GM21619 (cell line): Measurements from ENCODE around the gene CFAP299.
"Not testable (repeated sequence)": the region's sequence is repeated elsewhere in the genome, so short reads cannot be mapped to it uniquely, and the experiment has no call there.

Experiments used
- ATAC-seq: cut with Tn5 transposase; IDR thresholded peaks from one replicate; pipeline ENCODE4 v1.9.1; 2021; ENCODE audit not compliant: unreplicated experiment

CFAP299 gene

DNA sequence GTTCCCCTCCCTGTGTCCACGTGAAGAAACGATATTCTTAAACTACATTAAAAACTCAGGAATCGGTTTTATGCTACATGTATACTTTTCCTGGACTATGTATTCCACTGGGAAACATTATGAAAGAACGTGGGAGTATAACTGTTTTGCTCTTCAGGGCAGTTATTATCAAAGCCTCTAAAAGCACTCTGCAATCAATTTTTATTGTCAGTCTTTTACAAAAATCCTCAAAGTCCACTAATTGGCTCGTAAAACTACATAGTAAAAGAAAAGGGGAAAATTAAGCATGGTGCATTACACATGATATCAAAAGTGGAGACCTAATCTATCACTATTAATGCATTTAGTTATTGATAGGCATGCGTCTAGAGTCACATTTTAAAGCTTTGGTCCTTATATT, 11.4 kb upstream of the CFAP299 start:
- ATAC-seq, result no peak

DNA sequence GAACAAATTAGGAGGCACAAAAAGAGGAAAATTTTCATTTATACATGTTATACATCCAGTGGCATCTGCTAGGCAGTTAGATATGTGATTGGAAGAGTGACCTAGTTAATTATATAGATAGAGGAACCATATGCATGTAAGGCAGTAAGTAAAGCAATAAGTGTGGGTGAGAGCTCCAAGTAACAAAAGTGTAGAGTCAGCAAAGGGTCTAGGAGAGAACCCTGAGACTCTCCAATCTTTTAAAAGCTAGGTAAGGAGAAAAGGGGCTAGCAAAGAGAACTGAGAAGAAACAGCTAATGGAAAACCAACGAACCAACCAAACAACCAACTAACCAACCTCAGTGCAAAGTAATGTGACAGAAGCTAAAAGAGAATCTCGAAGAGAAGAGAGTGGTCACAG, 3.8 kb upstream of the CFAP299 start:
- ATAC-seq, result no peak

DNA sequence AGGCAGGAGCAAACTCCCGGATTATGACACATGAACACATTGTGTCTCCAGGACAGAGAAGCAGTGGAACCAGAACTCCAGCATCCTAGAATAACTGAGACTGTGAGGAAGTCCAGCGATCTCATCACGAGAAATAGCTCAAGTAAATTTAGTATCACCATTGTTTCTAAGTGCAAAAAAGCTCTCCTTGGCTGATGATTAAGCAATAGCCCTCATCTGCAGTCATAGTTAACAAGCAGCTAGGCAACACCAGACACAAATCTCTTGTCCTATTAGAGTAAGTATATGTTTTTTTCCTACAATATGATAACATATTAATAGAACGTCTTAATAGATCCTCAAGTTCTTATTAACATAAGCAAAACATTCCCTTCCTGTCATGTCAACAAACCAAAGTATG, 2.4 kb upstream of the CFAP299 start:
- ATAC-seq, result no peak

DNA sequence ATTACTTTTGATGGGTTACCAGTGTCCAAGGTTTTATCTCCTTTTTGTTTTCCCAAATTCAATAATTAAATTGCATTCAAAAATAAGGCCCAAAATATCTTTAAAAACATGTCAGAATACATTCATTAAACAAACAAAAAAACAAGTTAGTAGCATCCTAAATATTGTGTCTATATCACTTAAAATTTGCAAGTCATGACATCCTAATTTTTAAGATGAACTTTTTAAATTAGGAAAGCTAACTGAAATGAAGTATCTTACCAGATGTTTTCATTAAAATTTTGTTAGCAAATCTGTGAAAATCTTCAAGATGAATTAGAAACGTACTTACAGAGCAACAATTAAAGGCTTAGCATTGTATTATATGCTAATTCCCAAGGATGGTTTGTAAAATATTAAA, 962 bp upstream of the CFAP299 start:
- ATAC-seq, result no peak

DNA sequence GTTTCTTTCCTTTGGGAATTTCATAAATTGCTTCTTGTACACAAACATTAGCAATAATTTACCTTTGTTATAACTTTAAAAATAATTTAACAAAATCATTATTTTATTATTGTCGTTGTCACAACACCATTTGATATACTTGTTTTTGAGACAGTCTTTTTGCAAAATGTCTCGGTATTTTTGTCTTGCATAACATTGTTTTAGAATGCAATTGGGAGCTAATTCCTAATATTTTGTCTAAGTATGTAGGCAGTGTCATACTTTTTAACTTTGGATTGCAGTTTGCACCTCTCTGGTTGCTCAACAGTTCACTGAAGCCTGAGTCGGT, 340 bp upstream of the CFAP299 start:
- ATAC-seq, result no peak

DNA sequence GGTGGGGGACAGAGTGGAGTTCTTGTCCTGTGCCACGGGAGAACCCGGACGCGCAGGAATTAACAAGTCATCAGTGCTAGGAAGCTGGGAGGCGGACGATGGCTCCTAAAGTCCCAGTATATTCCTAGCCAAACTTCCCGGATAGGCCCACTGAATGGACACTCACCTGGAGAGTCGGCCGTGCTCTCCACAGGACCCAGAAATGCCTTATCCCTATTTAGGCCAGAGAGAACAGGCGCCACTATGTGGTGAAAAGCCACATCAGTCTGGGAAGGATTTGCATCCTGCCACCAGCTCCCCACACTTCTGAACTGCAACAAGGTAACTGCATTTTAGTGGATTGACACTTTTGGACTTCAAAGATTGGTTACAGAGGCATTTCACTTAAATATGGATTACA, 1.1 kb downstream of the CFAP299 start:
- ATAC-seq, result no peak

DNA sequence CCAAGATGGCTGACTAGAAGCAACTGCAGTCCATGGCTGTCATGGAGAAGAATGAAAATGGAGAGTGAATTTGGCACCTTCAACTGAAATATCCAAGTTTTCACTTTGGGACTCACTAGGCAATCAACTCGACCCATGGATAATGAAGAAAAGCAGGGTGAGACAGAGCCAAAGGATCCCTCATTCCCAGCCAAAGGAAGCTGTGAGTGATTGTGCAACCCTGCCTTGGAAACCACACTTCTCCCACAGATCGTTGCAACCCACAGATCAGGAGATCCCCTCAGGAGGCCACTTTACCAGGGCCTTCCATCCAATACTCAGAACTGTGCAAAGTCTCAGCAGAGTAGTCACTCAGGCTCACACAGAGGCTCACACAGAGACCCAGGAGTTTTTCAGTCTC, 4.5 kb downstream of the CFAP299 start:
- ATAC-seq, result no peak

DNA sequence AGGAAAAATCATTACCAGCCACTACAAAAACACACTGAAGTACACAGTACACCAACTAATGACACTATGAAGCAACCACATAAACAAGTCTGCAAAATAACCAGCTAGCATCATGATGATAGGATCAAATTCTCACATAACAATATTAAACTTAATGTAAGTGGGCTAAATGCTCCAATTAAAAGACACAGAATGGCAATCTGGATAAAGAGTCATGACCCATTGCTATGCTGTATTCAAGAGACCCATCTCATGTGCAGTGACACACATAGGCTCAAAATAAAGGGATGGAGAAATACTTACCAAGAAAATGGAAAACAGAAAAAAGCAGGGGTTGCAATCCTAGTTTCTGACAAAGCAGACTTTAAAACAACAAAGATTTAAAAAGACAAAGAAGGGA, 7.2 kb downstream of the CFAP299 start:
- ATAC-seq, result not testable (repeated sequence)

DNA sequence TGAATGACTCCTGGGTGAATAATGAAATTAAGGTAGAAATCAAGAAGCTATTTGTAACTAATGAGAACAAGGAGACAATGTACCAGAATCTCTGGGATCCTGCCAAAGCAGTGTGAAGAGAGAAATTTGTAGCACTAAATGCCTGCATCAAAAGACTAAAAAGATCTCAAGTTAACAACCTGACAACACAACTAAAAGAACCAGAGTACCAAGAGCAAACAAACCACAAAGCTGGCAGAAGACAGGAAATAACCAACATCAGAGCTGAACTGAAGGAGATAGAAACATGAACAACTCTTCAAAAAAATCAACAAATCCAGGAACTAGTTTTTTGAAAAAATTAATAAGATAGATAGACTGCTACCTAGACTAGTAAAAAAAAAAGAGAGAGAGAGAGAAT, 8.4 kb downstream of the CFAP299 start:
- no peak for ATAC-seq

DNA sequence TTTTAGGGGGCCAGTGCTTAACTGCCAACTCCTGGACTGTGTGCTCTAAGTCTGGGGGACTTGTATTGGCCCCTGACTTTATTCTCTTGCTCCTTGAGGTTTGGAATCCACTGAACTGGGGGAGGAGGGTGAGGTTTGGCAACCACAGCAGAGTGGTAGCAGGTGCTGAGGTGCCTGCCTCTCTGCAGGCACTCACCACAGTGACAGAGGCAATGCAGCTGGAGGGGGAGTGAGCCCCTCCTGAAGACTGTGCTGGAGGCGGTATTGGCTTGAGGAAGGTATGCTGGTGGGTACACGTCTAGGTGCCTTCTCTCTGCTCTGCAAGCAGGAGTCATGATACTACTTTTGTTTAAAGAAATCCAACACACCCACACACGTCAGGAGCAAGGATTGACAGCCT, 24.6 kb downstream of the CFAP299 start:
- no peak for ATAC-seq

DNA sequence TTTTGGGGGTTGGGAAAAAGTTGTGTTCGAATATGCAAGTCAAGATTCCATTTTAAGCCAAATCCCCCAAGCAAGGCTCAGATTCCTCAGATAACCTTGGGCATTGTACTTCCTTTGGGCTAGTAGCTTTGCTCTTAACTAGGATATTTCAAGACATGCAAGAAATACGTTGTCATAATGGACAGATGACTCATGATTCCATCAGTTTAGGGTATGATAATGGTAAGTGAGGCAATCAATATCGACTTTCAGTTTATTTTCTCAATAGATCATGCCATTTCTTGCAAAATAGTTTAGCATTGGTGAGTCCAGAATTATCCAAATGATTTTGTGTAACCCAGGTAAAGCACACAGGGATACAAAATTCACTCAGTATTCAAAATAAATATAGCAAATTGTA, 25.4 kb downstream of the CFAP299 start:
- no peak for ATAC-seq

DNA sequence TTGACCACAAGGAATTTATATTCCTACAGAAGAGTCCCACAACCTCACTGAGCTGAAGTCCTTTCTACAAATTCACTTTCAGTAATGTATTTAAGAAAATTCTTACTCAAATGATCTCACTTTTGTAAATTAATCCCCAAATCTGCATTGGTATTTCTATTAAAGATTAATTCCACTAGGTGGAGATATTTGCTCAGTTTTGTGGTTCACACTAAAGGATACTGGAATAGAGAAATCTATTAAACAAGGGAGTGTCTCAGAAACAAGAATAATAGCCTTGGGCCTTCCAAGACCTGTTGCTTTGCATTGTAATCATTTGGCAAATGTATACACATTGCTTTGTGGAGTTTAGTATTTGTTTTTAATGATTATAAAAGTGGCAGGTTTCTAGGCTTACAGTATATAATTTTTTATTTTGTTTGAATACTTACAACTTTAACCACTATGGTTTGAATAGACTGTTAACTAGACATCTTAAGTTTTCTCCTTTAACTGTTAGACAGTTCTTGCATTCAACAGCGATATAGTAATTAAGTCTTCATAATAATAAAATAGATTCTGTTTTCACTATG, 25.9 kb downstream of the CFAP299 start:
- no peak for ATAC-seq

DNA sequence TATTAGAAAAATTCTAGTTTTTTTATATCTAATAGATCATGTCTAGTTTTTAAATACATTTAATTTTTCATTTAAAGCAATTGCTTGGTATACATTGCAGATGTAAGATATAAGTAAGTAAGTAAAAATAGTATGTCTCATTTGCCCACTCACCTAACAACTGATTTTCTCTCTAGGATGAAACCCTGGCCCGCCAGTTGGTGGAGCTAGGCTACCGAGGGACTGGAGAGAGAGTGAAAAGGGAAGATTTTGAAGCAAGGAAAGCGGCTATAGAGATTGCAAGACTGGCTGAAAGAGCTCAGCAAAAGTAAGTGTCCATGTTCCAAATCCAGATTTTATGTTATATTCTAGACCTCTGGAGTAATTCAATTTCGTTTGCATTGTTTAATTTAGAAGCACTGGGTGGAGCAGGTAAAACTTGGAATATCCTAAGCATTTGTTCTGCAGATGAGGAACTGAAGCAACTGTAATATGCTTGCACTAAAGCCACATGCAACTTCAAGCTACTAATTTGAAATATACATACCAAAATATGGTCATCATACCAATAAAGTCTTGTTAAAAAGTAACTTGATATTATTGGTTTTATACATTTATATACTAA, 27.1 kb downstream of the CFAP299 start:
- ATAC-seq, result no peak

DNA sequence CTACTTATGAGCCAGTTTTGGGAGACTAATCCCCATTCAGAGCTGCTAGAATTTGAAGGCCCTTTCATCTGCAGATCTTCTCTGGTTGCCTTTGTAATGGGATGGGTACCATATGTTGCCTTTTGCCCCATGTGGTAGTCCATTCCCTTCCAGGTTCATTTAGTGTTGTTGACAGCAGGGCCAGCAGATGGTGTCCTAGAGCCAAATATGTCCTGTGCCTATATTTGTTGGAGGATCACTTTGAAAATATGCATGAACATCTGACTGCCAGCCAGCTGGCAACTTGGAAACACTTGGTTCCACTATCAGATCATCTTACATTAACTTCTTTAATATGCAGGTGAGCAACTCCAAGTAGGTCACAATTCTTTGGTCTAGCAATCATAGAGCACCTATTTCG, 30.4 kb downstream of the CFAP299 start:
- no peak for ATAC-seq

DNA sequence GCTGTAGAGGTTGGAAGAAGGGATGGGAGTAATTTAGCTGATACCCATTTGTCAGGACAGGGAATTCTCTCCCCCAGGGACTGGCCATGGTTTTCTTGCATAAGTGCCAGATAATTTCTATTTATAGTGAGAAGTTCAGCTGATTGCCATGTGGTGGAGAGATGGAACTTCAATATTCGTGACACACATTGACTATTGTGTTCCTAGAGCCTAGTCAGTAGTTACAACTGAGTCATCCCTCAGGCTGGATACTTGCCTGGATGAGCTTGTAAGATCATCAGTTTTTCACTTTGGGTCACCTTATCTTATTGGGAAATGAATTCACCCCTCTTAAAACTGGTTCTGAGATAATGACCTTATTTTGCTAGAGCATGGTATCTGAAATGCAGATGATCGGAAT, 32.2 kb downstream of the CFAP299 start:
- no peak for ATAC-seq

DNA sequence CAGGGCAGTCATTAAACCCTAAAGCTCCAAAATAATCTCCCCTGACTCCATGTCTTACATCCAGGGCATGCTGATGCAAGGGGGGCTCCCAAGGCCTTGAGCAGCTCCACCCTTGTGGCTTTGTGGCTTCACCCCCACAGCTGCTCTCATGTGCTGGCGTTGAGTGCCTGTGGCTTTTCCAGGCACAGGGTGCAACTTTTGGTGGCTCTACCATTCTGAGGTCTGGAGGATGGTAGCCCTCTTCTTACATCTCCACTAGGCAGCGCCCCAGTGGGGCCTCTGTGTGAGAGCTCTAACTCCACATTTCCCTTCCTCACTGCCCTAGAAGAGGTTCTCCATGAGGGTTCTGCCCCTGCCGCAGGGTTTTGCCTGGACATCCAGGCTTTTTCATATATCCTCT, 35.1 kb downstream of the CFAP299 start:
- ATAC-seq, result no peak

DNA sequence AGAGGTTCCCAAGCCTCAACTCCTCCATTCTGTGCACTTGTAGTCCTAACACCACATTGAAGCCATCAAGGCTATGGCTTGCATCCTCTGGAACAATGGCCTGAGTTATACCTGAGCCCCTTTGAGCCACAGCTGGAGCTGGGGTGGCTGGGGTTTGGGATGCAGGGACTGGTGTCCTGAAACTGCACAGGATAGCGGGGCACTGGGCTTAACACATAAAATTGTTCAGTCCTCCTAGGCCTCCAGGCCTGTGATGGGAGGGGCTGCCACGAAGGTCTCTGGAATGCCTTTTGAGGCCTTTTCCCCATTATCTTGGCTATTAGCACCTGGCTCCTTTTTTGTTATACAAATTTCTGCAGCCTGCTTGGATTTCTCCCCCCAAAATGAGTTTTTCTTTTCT, 35.5 kb downstream of the CFAP299 start:
- no peak for ATAC-seq

DNA sequence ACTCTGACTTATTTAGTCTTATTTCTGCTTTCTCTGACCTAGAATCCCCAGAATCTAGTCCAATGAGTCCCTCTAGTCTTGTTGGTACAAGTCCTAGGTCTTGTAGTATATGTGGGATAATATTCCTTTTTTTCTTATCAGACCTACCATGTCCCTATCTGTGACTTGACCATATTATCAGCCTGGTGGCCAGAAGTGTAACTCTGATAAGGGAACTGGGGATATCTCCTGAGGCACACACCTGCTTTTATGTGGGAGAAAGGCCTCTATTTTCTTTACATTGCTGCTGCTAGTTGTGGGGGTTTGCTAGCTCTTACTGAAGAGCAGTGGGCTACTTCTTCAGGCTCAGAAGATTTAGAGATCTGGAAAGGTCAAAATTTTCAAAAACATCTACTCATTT, 38.6 kb downstream of the CFAP299 start:
- no peak for ATAC-seq

DNA sequence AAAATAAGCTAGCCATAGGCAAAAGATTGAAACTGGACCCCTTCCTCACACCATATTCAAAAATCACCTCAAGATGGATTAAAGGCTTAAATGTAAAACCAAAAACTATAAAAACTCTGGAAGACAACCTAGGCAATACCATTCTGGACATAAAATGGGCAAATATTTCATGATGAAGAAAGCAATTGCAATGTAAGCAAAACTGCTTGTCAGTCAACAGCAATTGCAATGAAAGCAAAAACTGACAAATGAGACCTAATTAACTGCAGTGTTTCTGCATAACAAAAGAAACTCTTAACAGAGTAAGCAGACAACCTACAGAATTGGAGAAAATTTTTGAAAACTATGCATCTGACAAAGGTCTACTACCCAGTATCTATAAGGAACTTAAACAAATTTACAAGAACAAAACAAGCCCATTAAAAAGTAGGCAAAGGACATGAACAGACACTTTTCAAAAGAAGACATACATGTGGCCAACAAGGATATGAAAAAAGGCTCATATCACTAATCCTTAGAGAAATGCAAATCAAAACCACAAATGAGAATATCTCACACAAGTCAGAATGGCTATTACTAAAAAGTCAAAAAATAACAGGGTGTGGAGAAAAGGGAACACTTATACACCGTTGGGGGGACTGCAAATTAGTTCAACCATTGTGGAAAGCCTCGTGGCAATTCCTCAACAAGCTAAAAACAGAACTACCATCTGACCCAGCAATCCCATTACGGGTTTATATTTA, 46.7 kb downstream of the CFAP299 start:
- no peak for ATAC-seq

DNA sequence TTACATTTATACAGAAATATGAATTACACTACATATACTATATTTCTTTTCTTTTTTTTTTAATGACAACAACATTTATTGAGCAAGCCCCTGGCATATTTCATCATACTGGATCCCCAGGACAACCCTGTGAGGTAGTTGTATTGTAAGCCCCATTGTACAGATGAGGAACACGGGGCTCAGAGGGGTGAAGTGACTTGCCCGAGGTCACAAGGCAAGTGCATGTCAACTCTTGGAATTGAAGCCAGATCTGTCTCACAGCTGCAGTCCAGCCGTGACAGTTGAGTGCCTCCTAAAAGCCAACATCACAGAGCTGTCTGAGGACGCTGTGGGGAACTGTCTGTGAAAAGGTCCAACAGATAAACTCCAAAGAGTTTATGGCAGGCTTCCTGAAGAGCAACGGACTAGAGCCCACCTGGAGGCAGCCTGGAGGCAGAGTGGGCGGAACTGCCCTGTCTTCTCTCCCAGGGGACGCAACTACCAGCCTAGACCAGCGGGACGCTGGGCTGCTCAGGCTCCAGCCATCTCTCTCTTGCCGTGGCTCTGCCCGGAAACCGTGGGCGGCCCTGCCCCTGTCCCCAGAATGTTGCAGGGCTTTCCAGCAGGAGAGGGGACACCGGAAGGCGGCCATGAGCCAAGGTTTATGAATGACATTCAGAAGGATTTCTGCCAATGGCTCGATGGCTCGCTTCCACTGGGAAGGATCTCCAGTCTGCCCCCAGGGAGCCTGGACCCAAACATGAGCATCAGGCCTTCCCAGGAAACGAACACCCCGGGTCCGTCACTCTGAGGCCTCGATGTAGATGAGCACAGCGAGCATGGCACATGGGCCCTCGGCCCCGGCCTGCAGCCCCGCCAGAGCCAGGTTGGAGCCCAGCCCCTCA, 50.1 kb downstream of the CFAP299 start:
- ATAC-seq, result no peak

DNA sequence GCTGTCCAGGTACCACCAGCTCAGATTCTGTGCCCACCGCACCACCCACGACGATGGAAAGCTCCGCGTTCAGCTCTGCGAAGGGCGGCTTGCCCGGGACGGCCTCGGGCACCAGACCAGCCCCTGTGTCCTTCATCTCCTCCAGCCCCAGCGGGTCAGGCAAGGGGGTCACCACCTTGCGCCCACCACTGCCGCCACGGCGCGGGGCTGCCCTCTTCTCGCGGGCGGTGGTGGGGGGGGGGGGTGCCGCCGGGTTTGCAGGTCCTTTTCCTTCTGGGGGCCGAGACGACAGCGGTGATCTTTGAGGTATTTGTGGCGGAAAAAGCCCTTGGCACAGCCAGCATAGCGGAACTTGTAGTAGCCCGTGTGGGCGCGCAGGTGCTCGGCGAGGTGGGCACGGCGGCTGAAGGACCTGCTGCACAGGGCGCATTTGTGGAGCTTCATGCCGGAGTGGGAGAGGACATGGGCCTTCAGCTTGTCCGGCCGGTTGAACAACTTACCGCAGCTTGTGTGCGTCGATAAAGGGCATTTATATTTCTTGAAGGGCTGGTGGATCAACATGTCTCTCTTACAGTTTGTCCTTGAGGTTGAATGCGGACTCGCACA, 50.9 kb downstream of the CFAP299 start:
- no peak for ATAC-seq
